RWPE1 (cell line): Measurements from ENCODE around the gene SPATA2L.

Experiments used
- CTCF ChIA-PET: fragments of 350-600 bp; sonication (Branson Sonifier 250); formaldehyde crosslinking; extraction: SDS; loops from one replicate; lab custom pipeline; 2021; lab: Yijun Ruan, JAX
- POLR2A ChIA-PET: fragments of 400-600 bp; formaldehyde crosslinking; extraction: SDS; loops from one replicate; lab custom pipeline; 2020; ENCODE audit warnings: antibody characterized with exemption; ENCODE audit not compliant: low non-redundant PET; lab: Yijun Ruan, JAX
- DNase-seq: peaks from one replicate; pipeline ENCODE4 v3.0.0; 2012; ENCODE audit warnings: low spot score
- H3K27ac ChIP-seq: fragments of 450-650 bp; 2 replicates; pipeline ENCODE4 v1.5.1; 2017
- TF ChIP-seq, protein P1 (sequence below): fragments of 450-650 bp; conservative IDR thresholded peaks from 2 replicates; pipeline ENCODE4 v1.5.1; 2017; ENCODE audit warnings: low read depth, mild to moderate bottlenecking

SPATA2L gene

DNA sequence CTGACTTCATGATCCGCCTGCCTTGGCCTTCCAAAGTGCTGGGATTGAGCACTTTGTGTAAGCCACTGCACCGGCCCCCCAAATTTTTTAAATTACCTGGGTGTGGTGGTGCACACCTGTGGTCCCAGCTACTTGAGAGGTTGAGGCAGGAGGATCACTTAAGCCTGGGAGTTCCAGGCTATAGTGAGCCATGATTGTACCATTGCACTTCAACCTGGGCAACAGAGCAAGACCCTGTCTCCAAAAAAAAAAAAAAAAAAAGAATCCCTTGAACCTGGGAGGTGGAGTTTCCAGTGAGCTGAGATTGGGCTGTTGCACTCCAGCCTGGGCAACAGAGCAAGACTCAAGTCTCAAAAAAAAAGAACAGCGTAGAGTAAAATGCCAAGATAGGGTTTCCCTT is 35.0 kb upstream of the SPATA2L start:
- TF ChIP-seq, protein P1, sequence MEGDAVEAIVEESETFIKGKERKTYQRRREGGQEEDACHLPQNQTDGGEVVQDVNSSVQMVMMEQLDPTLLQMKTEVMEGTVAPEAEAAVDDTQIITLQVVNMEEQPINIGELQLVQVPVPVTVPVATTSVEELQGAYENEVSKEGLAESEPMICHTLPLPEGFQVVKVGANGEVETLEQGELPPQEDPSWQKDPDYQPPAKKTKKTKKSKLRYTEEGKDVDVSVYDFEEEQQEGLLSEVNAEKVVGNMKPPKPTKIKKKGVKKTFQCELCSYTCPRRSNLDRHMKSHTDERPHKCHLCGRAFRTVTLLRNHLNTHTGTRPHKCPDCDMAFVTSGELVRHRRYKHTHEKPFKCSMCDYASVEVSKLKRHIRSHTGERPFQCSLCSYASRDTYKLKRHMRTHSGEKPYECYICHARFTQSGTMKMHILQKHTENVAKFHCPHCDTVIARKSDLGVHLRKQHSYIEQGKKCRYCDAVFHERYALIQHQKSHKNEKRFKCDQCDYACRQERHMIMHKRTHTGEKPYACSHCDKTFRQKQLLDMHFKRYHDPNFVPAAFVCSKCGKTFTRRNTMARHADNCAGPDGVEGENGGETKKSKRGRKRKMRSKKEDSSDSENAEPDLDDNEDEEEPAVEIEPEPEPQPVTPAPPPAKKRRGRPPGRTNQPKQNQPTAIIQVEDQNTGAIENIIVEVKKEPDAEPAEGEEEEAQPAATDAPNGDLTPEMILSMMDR = no peak
- ChIA-PET CTCF (interaction anchor here (1.3 kb wide), 1 partner anchor 31 kb away, joined by 7 read pairs; no protein-coding TSS in a partner anchor), POLR2A (no interaction called here)
- no peak for DNase-seq
- no peak overlapping the region for H3K27ac ChIP-seq

GRCh38 chr16:89733792-89734191 is 32.3 kb upstream of the SPATA2L start:
- no peak for DNase-seq
- TF ChIP-seq, protein P1 = no peak
- ChIA-PET CTCF (no interaction called here), POLR2A (no interaction called here)
- H3K27ac ChIP-seq = peak overlapping the region; percentile 23; the same call in 1 of the 2 replicates

- ChIA-PET CTCF (no interaction called here), POLR2A (no interaction called here)
- no peak for DNase-seq
- TF ChIP-seq, protein P1 = no peak
- peak overlapping the region; percentile 23 for H3K27ac ChIP-seq
Observed at GRCh38 chr16:89733322-89733721, 31.8 kb upstream of the SPATA2L start.

DNA sequence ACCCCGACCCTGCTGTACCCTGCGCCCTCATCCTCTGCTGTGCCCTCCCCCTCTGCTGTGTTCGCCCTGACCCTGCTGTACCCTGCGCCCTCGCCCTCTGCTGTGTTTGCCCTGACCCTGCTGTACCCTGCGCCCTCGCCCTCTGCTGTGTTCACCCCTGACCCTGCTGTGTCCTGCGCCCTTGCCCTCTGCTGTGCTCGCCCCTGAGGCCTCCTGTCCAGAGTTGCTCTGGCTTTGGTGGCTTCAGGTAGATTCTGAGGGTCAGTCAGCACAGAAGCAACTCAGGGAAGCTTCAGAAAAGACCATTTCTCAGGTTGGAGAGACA is 31.4 kb upstream of the SPATA2L start:
- TF ChIP-seq, protein P1 = no peak
- POLR2A ChIA-PET = no interaction called here
- CTCF ChIA-PET = no interaction called here

DNA sequence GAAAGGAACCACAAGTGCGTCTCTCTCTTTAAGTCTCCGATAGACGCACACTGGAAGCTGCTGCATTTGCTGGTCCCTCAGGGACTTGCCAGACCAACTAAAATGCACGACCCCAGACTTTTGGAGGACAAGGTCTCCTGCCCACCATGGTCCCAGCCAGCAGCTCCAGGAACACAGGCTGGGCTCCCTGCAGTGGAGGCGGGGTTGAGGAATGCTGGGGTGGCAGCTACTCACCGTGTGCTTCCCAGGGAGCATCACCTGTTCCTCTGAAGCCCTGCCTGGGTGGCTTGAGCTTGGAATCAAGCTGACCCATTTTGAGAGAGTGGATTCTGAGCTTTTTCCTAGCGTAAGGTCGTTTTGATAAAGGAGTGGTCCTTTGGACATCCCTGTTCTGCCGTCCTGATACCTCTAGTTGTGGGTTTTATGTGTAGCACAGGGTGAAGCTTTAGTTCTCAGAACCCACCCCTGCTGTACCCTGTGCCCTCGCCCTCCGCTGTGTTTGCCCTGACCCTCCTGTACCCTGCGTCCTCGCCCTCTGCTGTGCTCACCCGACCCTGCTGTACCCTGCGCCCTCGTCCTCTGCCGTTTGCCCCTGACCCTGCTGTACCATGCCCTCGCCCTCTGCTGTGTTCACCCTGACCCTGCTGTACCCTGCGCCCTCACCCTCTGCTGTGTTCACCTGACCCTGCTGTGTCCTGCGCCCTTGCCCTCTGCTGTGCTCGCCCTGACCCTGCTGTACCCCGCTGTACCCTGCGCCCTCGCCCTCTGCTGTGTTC is 30.8 kb upstream of the SPATA2L start:
- TF ChIP-seq, protein P1 = no peak
- no peak for DNase-seq
- H3K27ac ChIP-seq = peak overlapping the region; percentile 34
- POLR2A ChIA-PET = interaction anchor here (0.5 kb wide), 1 partner anchor 18 kb away, joined by 4 read pairs; no protein-coding TSS in a partner anchor
- CTCF ChIA-PET = no interaction called here

More for the DNA sequence above, 31.4 kb upstream of the SPATA2L start:
- peak overlapping the region; percentile 23 for H3K27ac ChIP-seq
- DNase-seq = no peak

DNA sequence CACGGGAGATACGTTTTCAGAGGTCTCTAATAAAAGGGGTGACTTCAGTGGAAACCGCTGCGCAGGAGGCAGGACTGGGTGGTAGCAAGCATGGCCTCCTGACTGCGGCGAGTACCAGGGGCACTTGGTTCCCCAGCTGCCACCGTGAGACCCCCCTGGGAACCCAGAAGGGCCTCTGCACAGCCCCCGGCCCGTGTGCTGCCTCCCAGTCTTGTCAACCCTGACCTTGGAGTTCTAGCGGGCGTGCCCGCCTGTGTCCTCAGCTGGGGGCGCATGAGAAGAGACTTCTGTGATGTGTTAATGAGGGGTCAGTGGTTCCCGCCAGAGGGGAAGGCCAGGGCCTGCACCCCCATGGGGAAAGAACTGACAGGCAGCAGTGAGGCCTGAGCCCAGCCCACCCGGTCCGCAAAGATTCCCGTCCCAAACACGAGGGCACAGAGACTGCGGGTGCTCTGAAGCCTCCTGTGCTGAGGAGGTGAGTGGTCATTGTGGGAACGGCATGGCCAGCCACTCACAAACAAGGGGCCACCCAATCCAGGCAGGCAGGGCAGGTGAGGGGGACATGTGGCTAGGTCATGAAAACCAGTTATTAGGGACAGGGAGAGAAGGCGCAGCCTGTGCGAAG is 29.2 kb upstream of the SPATA2L start:
- ChIA-PET POLR2A (no interaction called here), CTCF (no interaction called here)
- DNase-seq = no peak
- peak overlapping the region; percentile 42 for H3K27ac ChIP-seq
- TF ChIP-seq, protein P1 = no peak
